Spleen (tissue), 11 donors: ENCODE data around the gene NDUFA3. TPM values are rescaled to one million over a fixed set of nuclear protein-coding genes. Genes with fewer than 3 reads are reported as not detected.

Experiments used
- DNase-seq: peaks from one replicate; pipeline ENCODE4 v3.0.0-alpha.2; 2020
- H3K27ac ChIP-seq, 8 donors: fragments of 200-600 bp; sonication (generic) in 7 of 8; 1 replicate in 4 of 8; 2 replicates in 4 of 8; pipeline versions ENCODE4 v1.5.0 to v1.8.0; 2016 to 2021; ENCODE audit warnings: inconsistent platforms in 4 of 8, mild to moderate bottlenecking in 4 of 8, moderate library complexity in 1 of 8
- H3K27me3 ChIP-seq, 7 donors: fragments of 200-600 bp; sonication (generic) in 6 of 7; replicated peaks in 1 of 7; 1 replicate in 4 of 7; 2 replicates in 3 of 7; pipeline versions ENCODE4 v1.5.0 to v1.8.0; 2016 to 2021; ENCODE audit warnings: inconsistent platforms in 3 of 7, mild to moderate bottlenecking in 1 of 7
- H3K36me3 ChIP-seq, 6 donors: fragments of 200-600 bp; sonication (generic) in 5 of 6; 1 replicate in 4 of 6; 2 replicates in 2 of 6; pipeline versions ENCODE4 v1.5.0 to v1.8.0; 2016 to 2021; ENCODE audit warnings: inconsistent platforms in 2 of 6
- H3K4me1 ChIP-seq, 6 donors: fragments of 200-600 bp; sonication (generic) in 5 of 6; 1 replicate in 3 of 6; 2 replicates in 3 of 6; pipeline versions ENCODE4 v1.5.0 to v1.8.0; 2016 to 2021; ENCODE audit warnings: inconsistent platforms in 3 of 6
- H3K4me3 ChIP-seq, 8 donors: fragments of 200-600 bp; sonication (generic) in 7 of 8; 1 replicate in 4 of 8; 2 replicates in 4 of 8; pipeline versions ENCODE4 v1.5.0 to v1.8.0; 2016 to 2021; ENCODE audit warnings: inconsistent platforms in 4 of 8, mild to moderate bottlenecking in 4 of 8, moderate library complexity in 2 of 8
- H3K9me3 ChIP-seq, 8 donors: fragments of 200-600 bp; sonication (generic) in 7 of 8; 1 replicate in 4 of 8; 2 replicates in 4 of 8; pipeline versions ENCODE4 v1.5.0 to v1.8.0; 2016 to 2021; ENCODE audit warnings: inconsistent platforms in 4 of 8
- POLR2A ChIP-seq, 3 donors: fragments of 450-650 bp; IDR thresholded peaks; one replicate each; pipeline ENCODE4 v1.5.1; 2017; ENCODE audit warnings: antibody characterized with exemption in 3 of 3, mild to moderate bottlenecking in 1 of 3
- POLR2AphosphoS5 ChIP-seq, 3 donors: sonication (generic); formaldehyde crosslinking; IDR thresholded peaks; one replicate each; pipeline ENCODE4 v1.5.1; 2017; ENCODE audit warnings: antibody characterized with exemption in 3 of 3
- WGBS, 5 donors: extraction: QIAGEN DNeasy Blood & Tissue Kit in 3 of 5; methylation state at CpG; one replicate each; pipeline versions ENCODE4 v1.1.5 to v1.1.7; 2013 to 2018; 5-methylcytosine and 5-hydroxymethylcytosine counted together
- intact Hi-C: fragments of 100-400 bp; cut with DNase I; formaldehyde crosslinking; loops from one replicate; pipeline ENCODE4 v1.15.0; 2023; ENCODE audit warnings: low total_unique reads
- polyA plus RNA-seq, 3 donors: library from polyadenylated mRNA; stranded (reverse); fragments of 200-250 nt; gene quantifications; one replicate each; pipeline ENCODE4 v1.2.1, GENCODE V29; 2013
- total RNA-seq, 7 donors: library from RNA; depleted of rRNA in 3 of 7; stranded (reverse); fragments of >200 nt in 3 of 7; fragmentation: NEBNext Ultra II Directional in 4 of 7; extraction: Animal tissue kit (Norgen Biotek cat#: 25700) in 4 of 7; gene quantifications; one replicate each; pipeline versions ENCODE4 v1.1.0 to v1.2.1, GENCODE V29; 2016 to 2021
- TF ChIP-seq, protein P1 (sequence below), 11 experiments: fragments of 200-600 bp in 7 of 11; fragments of 450-650 bp in 4 of 11; sonication (generic) in 4 of 11; IDR thresholded peaks in 8 of 11; conservative IDR thresholded peaks in 3 of 11; 1 replicate in 7 of 11; 2 replicates in 4 of 11; pipeline versions ENCODE4 v1.4.0 to v1.8.0; 2016 to 2021; ENCODE audit warnings: antibody characterized with exemption in 11 of 11, inconsistent platforms in 4 of 11, mild to moderate bottlenecking in 1 of 11
- donor health status: healthy with polysubstance abuse.
- donor health status: DM: no; HTN: no; CAD: no; lungs with moderate emphysema.
- donor health status: DM: no; HTN: no; CAD: no.
- donor health status: Bipolar disorder and iron deficiency.
- donor health status: healthy.
- donor health status: DM: no; HTN: no; CAD: no.
- donor health status: DM: yes; HTN: yes; CAD: no.

The NDUFA3 gene
- total and polyA plus RNA-seq, 10 donors: 14.5 to 197 (median 83.8) TPM

DNA sequence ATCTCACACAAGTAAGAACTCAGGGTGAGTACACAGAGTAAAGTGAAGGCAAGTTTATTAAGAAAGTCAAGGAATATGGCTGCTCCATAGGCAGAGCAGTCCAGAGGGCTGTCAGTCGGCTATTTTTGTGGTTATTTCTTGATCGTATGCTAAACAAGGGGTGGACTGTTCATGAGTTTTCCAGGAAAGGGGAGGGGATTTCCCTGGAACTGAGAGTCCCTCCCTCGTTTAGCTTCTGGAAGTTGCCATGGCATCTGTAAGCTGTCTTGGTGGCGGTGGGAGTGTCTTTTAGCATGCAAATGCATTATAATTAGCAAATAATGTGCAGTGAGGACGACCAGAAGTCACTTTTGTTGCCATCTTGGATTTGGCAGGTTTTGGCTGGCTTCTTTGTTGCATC, 33.2 kb upstream of the NDUFA3 start:
- WGBS, 5 donors: 63 to 78% (median 70%) methylated on average over 5 of the region's 5 CpGs
- no peaks in the 10 kb centered on the region for H3K36me3 ChIP-seq
- intact Hi-C loops: no loop called here

DNA sequence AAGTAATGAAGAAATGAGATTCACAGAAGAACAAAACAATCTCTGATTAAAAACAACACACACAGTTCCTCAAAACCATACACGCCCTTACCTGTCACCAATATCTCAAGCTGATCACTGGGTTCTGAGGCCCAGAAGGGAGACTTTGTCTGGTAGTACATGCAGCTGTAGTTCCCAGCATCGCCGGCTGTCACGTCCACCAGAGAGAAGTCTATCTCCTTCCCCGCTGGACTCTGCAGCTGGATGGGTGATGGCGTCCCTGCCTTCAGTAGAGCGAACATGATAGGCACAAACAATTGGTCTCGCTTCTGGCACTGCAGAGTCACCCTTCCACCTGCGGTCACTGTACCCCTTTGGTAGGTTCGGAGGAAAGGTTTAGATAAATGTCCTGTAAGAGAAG, 28.8 kb upstream of the NDUFA3 start:
- H3K27me3 ChIP-seq: peaks cover 0 to 3% (median 0%) of the 10 kb centered on the region in 7 donors
- no peaks in the 10 kb centered on the region for H3K36me3 ChIP-seq
- no peak overlapping the region for H3K27ac ChIP-seq
- TF ChIP-seq POLR2AphosphoS5 (IDR thresholded peaks at IDR 0.05) (no peak), POLR2A (IDR thresholded peaks at IDR 0.05) (no peak)
- TF ChIP-seq, protein P1, sequence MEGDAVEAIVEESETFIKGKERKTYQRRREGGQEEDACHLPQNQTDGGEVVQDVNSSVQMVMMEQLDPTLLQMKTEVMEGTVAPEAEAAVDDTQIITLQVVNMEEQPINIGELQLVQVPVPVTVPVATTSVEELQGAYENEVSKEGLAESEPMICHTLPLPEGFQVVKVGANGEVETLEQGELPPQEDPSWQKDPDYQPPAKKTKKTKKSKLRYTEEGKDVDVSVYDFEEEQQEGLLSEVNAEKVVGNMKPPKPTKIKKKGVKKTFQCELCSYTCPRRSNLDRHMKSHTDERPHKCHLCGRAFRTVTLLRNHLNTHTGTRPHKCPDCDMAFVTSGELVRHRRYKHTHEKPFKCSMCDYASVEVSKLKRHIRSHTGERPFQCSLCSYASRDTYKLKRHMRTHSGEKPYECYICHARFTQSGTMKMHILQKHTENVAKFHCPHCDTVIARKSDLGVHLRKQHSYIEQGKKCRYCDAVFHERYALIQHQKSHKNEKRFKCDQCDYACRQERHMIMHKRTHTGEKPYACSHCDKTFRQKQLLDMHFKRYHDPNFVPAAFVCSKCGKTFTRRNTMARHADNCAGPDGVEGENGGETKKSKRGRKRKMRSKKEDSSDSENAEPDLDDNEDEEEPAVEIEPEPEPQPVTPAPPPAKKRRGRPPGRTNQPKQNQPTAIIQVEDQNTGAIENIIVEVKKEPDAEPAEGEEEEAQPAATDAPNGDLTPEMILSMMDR (IDR thresholded peaks at IDR 0.05 in 8 of 11, conservative IDR thresholded peaks at IDR 0.05 in 3 of 11): no peak
- H3K4me3 ChIP-seq: no peak overlapping the region
- peaks cover 0 to 13% (median 1%) of the 10 kb centered on the region in 6 donors for H3K4me1 ChIP-seq
- no peak for DNase-seq
- intact Hi-C loops: no loop called here
- H3K9me3 ChIP-seq: peaks cover 0 to 15% (median 7%) of the 10 kb centered on the region in 8 donors
- 82 to 93% (median 92%) methylated on average over 10 of the region's 10 CpGs for WGBS, 5 donors

More for the DNA sequence above, 33.2 kb upstream of the NDUFA3 start:
- Histone ChIP-seq H3K27ac (no peak overlapping the region), H3K4me1 (no peaks in the 10 kb centered on the region), H3K4me3 (no peak overlapping the region), H3K27me3 (peaks cover 0 to 17% (median 0%) of the 10 kb centered on the region in 7 donors), H3K9me3 (peaks cover 0 to 15% (median 7%) of the 10 kb centered on the region in 8 donors)
- DNase-seq: no peak
- TF ChIP-seq POLR2A (IDR thresholded peaks at IDR 0.05): no peak

DNA sequence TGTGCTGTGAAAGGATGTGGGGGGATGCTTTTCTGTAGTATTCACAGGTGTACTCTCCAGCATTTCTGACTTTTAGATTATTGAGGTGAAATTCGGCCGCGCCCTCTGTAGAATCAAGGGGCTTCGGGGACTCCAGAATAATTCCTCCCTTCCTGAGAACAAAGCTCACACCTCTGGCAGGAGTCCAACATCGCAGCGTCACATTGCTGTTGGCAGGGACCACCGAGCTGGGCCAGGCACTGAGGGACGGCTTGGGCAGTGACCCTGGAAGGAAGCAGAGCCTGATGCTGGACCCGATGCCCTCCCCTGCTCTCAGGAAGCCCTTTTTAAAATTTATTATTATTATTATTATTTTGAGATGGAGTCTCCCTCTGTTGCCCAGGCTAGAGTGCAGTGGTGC, 27.8 kb upstream of the NDUFA3 start:
- WGBS, 5 donors: 77 to 86% (median 83%) methylated on average over 9 of the region's 9 CpGs
- intact Hi-C loops: no loop called here
- TF ChIP-seq, protein P1 (IDR thresholded peaks at IDR 0.05 in 8 of 11, conservative IDR thresholded peaks at IDR 0.05 in 3 of 11): no peak
- TF ChIP-seq POLR2A (IDR thresholded peaks at IDR 0.05) (no peak), POLR2AphosphoS5 (IDR thresholded peaks at IDR 0.05) (no peak)

DNA sequence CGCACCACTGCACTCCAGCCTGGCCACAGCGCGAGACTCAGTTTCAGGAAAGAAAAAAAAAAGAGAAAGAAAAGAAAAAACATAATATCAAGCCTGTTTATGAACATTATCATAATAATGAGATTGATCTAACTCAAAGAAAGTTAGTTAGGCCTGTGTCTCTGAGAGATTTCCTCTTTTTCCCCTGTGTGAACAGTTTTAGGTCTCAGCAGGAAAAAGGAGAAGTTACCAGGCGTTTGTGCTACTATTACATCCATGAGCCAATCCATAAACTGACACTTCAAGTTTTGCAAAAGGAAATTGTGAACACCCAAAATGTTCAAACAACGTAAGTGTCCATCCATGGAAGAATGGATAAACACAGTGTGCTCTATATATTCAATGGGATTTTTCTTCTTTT, 25.3 kb upstream of the NDUFA3 start:
- H3K4me1 ChIP-seq: peaks cover 0 to 13% (median 1%) of the 10 kb centered on the region in 6 donors
- peaks cover 0 to 17% (median 13%) of the 10 kb centered on the region in 8 donors for H3K9me3 ChIP-seq
- no peak for DNase-seq
- peaks cover 0 to 3% (median 0%) of the 10 kb centered on the region in 7 donors for H3K27me3 ChIP-seq
- no peaks in the 10 kb centered on the region for H3K36me3 ChIP-seq
- H3K27ac ChIP-seq: peak overlapping the region in 6 of 8 donors; percentile 16 to 67 (median 32)
- TF ChIP-seq POLR2A (IDR thresholded peaks at IDR 0.05) (no peak), POLR2AphosphoS5 (IDR thresholded peaks at IDR 0.05) (no peak)
- TF ChIP-seq, protein P1 (IDR thresholded peaks at IDR 0.05 in 8 of 11, conservative IDR thresholded peaks at IDR 0.05 in 3 of 11): no peak
- no peak overlapping the region for H3K4me3 ChIP-seq
- intact Hi-C loops: no loop called here
- whole genome bisulfite sequencing, 5 donors: 38 to 54% (median 47%) methylated on average over 5 of the region's 5 CpGs

More for the DNA sequence above, 27.8 kb upstream of the NDUFA3 start:
- no peak for DNase-seq
- Histone ChIP-seq H3K27me3 (peaks cover 0 to 3% (median 0%) of the 10 kb centered on the region in 7 donors), H3K27ac (no peak overlapping the region), H3K4me1 (peaks cover 0 to 13% (median 1%) of the 10 kb centered on the region in 6 donors), H3K4me3 (no peak overlapping the region), H3K36me3 (no peaks in the 10 kb centered on the region), H3K9me3 (peaks cover 0 to 6% (median 0%) of the 10 kb centered on the region in 8 donors)
